GM20431 (cell line): ENCODE results near the gene TPRA1.
"Not testable (repeated sequence)": the region's sequence is repeated elsewhere in the genome, so short reads cannot be mapped to it uniquely, and the experiment has no call there.

Experiments
- in situ Hi-C: fragments of 300-500 bp; cut with MseI, MboI; formaldehyde crosslinking; loops from one replicate; pipeline ENCODE4 v1.15.0; 2020; ENCODE audit warnings: low sequenced_read_pairs; ENCODE audit not compliant: unreplicated experiment

TPRA1 gene

DNA sequence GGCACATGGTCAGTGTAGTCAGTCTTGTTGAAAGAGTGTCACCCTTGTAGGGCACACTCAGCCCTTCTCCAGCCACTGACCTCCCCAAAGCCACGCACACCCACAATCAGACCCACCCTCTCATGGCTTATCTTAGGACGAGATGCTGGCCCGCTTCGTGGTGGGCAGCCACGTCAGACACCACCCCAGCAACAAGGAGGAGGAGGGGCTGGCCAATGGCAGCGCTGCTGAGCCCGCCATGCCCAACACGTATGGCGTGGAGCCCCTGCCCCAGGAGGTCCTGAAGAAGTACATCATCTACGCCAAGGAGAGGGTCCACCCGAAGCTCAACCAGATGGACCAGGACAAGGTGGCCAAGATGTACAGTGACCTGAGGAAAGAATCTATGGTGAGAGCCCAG is 28.4 kb upstream of the TPRA1 start:
- in situ Hi-C loops: no loop called here

- in situ Hi-C loops: no loop called here
Observed at GRCh38 chr3:127616836-127617605, 26.5 kb upstream of the TPRA1 start.

DNA sequence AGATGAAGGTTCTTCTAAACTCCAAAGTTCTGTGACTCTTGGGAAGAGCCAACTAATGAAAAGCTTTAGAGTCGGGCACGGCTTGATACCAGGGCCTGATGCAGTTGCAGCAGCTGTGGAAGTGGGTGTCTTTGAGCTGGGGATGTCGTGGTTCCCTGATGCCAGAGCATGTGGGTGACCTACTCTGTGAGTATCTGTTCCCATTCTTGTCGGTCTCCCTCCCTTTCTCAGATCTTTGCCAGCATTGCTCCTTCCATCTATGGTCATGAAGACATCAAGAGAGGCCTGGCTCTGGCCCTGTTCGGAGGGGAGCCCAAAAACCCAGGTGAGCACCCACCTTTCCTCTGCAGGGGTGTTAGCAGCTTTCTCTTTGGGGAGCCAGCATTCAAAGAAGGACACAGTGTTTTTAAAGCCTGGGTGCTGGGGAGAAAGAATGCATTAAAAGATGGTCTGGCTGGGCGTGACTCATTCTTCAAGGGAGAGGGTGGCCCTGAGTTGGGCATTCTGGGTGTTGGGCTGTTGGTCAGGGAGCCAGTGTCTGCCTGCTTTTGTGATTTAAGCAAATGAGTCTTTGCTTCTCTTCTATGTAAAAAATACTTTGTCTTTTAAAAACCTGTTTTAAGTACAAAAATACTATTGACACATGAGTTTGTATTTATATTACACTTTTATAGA is 25.2 kb upstream of the TPRA1 start:
- in situ Hi-C loops: no loop called here

DNA sequence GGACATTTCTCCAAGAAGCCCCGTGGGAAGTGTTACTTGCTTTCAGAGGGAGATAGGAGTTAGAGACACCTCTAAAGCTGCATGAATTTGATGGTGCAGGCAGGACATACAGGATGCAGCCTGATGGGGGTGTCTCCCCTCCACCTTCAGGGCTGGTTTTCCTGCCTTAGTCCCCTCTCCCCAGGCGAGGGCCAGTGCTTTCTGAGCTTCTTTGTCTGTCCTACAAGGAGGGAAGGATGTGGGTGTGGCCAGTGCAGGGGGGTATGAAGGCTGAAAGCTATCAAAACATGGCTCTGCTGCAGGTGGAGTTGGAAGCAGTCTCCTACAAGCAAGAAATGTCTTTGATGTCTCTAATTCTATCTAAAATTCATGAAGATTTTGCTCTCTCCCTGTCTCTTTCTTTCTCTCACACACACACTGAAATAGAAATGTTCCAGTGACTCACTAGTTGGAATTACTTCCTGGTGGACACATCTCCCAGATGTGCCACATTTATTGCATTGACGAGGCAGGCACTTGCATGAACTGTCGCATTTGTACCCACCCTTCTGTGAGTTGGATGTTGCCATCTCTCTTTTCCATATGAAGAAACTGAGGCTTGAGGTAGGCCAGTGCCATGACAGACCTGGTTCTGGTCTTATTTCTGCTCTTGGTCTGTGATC is 24.5 kb upstream of the TPRA1 start:
- in situ Hi-C loops: no loop called here

DNA sequence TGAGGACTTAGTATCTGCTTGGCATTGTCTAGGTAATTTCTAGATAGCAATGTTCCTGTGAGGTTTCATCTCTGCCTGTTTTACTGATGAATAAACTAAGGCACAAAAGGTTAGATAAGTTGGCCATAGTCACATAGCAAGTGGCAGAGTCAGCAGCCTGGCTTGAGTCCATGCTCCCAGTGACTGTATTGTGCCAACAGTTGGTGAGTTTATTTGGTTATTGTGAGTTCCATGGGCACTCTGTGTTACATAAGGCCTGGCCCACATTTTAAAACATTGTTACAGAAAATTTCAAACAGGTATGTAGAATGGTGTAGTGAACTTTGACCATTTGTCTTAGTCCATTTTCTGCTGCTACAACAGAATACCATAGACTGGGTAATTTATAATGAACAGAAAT is 22.9 kb upstream of the TPRA1 start:
- in situ Hi-C loops: no loop called here

GRCh38 chr3:127612966-127613365 is 22.4 kb upstream of the TPRA1 start:
- in situ Hi-C loops: no loop called here

DNA sequence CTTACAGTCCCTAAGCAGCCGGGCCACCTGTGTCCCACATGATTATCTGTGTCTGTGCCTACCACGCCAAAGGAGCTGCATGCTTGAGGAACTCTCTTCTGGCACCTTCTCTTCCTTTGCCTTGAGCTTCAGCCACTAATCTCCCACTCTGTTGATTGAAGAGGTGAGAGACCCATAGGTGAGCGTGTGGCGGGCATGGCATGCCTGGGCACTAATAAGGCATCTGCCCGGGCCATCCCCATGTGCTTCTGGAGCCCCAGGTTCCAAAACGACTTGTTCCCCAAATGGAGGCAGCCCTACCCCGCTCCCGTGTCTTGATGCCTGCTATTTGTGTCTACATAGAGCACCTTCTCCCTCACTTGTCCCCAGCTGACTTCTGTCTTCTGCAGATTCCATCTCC is 20.7 kb upstream of the TPRA1 start:
- in situ Hi-C loops: no loop called here

DNA sequence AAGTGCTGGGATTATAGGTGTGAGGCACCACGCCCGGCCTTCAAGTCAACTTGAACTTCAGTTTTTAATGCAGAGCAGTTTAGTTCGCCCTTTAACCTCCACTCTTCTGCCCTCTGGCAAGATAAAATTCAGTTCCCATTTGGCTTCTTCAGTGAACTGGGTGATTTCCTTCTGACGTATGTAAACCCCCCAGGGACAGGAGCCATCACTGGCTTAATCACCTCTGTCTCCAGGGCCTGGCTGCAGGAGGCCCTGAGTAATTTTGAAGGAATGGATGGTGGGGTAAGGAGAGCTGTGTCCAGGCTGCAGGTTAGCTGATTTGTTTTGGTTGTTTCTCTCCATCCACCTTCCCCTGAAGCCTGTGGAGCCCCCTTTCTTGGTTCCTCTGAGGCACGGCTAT is 19.6 kb upstream of the TPRA1 start:
- in situ Hi-C loops: no loop called here

DNA sequence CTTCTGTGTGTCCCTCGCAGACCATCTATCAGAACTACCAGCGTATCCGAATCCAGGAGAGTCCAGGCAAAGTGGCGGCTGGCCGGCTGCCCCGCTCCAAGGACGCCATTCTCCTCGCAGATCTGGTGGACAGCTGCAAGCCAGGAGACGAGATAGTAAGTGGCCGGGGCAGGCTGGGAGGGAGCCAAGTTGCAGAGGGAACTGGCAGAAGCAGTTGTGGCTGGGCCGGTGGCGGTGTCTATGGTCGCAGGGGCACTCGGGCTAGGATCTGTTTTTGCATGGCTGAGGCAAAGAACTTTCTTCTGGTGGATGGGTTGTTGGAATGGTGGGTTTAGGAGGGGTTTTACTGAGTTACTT is 17.8 kb upstream of the TPRA1 start:
- in situ Hi-C loops: no loop called here

GRCh38 chr3:127607675-127608361 is 17.3 kb upstream of the TPRA1 start:
- in situ Hi-C loops: no loop called here

GRCh38 chr3:127606981-127607595 is 16.6 kb upstream of the TPRA1 start:
- in situ Hi-C loops: no loop called here

GRCh38 chr3:127606086-127606805 is 15.7 kb upstream of the TPRA1 start:
- in situ Hi-C loops: no loop called here

GRCh38 chr3:127605547-127605946 is 15.0 kb upstream of the TPRA1 start:
- in situ Hi-C loops: not testable (repeated sequence)

GRCh38 chr3:127604546-127605165 is 14.1 kb upstream of the TPRA1 start:
- in situ Hi-C loops: no loop called here

DNA sequence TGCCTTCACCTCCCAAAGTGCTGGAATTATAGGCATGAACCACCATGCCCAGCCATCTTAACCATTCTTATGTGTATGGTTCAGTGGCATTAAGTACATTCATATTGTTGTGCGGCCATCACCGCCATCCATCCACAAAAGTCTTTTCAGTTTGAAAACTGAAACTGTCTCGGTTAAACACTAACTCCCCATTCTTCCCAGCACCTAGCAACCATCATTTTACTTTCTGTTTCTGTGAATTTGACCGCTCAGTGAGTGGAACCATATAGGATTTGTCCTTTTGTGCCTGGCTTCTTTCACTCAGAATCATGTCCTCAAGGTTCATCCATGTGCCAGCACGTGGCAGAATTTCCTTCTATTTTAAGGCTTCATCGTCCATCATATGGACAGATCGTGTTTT is 13.5 kb upstream of the TPRA1 start:
- in situ Hi-C loops: no loop called here

DNA sequence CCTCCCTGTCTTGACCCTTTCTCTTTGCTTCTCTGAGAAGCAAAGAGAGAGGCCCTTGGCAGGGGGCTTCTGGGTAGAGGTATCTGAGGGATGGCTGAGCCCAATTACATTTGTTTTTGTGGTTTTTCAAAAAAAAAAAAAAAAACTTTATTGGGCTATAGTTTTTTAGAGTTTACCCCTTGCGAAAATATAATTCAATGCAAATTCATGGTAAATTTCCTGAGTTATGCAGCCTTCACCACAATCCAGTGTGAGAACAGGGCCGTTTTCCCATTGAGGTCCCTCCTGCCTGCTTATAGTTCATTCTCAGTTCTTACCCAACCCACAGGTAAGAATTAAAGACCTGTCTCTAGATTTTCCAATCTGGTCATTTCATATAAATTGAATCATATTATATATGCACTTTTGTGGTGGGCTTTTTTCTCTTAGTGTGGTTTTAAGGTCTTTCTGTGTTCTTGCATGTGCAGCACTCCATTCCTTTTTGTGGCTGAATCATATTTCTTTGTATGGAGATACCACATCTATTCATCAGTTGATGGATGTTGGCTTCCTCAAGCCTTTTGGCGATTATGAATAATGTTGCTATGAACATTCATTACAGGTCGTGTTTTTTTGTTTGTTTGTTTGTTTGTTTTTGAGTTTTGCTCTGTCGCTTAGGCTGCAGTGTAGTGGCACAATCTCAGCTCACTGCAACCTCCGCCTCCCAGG is 10.4 kb upstream of the TPRA1 start:
- in situ Hi-C loops: no loop called here

DNA sequence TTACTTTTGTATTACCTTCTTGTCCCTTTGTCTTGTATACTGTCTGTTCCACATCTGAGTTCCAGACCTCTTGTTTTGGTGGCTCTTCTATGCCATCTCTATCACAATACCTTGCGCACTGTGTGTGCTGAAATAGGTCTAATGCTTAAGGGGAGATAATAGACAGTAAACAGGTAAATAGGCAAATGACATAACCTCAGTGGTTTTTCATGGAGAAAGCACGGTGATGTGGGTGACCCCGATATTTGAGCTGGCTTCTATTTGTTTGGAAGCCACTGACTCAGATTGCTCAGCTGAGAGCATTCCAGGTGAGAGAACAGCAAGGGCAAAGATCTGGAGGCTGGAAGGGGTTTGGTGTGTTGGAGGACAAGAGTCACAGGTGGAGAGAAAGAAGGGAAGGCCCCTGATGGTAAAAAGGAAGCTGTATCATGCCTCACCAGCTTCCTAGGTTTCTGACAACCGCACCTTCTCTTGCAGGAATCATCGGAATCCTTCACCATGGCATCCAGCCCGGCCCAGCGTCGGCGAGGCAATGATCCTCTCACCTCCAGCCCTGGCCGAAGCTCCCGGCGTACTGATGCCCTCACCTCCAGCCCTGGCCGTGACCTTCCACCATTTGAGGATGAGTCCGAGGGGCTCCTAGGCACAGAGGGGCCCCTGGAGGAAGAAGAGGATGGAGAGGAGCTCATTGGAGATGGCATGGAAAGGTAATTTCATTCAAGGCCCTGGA is 8.5 kb upstream of the TPRA1 start:
- in situ Hi-C loops: no loop called here
